Parathyroid adenoma (tissue), 2 donors: ENCODE results near the gene MPG.

ENCODE experiments used
- H2AFZ ChIP-seq: fragments of 300-600 bp; sonication (generic); one replicate; pipeline ENCODE4 v1.7.0; 2017; ENCODE audit warnings: antibody characterized with exemption, mild to moderate bottlenecking
- H3K27ac ChIP-seq: fragments of 300-600 bp; sonication (generic); one replicate; pipeline ENCODE4 v1.7.0; 2017
- H3K27me3 ChIP-seq: fragments of 300-600 bp; sonication (generic); one replicate; pipeline ENCODE4 v1.7.0; 2017; ENCODE audit warnings: low read length; ENCODE audit not compliant: control insufficient read depth, insufficient read depth
- H3K36me3 ChIP-seq: fragments of 300-600 bp; sonication (generic); one replicate; pipeline ENCODE4 v1.7.0; 2017; ENCODE audit warnings: low read length; ENCODE audit not compliant: control insufficient read depth, insufficient read depth
- H3K4me1 ChIP-seq: fragments of 300-600 bp; sonication (generic); one replicate; pipeline ENCODE4 v1.7.0; 2017; ENCODE audit warnings: control low read depth
- H3K4me2 ChIP-seq: fragments of 300-600 bp; sonication (generic); one replicate; pipeline ENCODE4 v1.7.0; 2017; ENCODE audit warnings: low read length
- H3K4me3 ChIP-seq: fragments of 300-600 bp; sonication (generic); one replicate; pipeline ENCODE4 v1.7.0; 2017; ENCODE audit warnings: low read depth, low read length
- H3K79me2 ChIP-seq: fragments of 300-600 bp; sonication (generic); one replicate; pipeline ENCODE4 v1.7.0; 2017; ENCODE audit warnings: control low read depth
- H3K9ac ChIP-seq: fragments of 300-600 bp; sonication (generic); one replicate; pipeline ENCODE4 v1.7.0; 2017; ENCODE audit warnings: mild to moderate bottlenecking
- H3K9me3 ChIP-seq: fragments of 300-600 bp; sonication (generic); one replicate; pipeline ENCODE4 v1.7.0; 2017; ENCODE audit warnings: low read length; ENCODE audit not compliant: control insufficient read depth
- CTCF ChIP-seq: fragments of 300-600 bp; sonication (generic); IDR thresholded peaks from one replicate; pipeline ENCODE4 v1.7.0; 2017; ENCODE audit warnings: antibody characterized with exemption, mild to moderate bottlenecking
- donor health status: primary hyperparathyroidism.

The MPG gene

GRCh38 chr16:104355-104754 lies 26.3 kb downstream of the MPG start:
- H3K4me3 ChIP-seq = no peak overlapping the region
- H3K4me2 ChIP-seq = no peak overlapping the region
- no peaks in the 10 kb centered on the region for H3K27me3 ChIP-seq
- H3K79me2 ChIP-seq = no peaks in the 10 kb centered on the region
- no peak overlapping the region for H3K9ac ChIP-seq
- no peak overlapping the region for H3K27ac ChIP-seq
- no peaks in the 10 kb centered on the region for H3K36me3 ChIP-seq
- no peaks in the 10 kb centered on the region for H3K9me3 ChIP-seq
- H3K4me1 ChIP-seq = no peaks in the 10 kb centered on the region
- no peak overlapping the region for H2AFZ ChIP-seq
- no peak for TF ChIP-seq CTCF

DNA sequence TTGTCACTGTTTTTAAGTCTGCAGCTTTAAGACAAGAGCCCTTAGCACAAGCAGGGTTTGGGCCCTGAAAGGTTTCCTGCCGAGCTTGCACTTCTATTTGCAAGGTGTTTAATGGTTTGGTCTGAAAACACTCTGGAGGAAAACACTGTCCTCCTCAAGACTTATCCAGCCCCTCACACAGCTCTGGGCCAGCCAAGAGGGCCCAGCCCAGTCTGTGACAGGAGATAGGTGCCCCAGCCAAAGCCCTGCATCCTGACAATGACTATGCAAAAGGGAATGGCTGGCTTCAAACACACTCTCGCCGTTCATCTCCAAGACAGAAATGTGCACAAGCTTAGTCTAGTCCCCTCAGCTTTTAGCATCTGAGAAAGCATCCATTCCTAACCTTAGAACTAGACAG lies 26.9 kb downstream of the MPG start:
- H3K36me3 ChIP-seq = no peaks in the 10 kb centered on the region
- no peaks in the 10 kb centered on the region for H3K4me1 ChIP-seq
- no peak for TF ChIP-seq CTCF
- H3K4me3 ChIP-seq = no peak overlapping the region
- H3K9me3 ChIP-seq = no peaks in the 10 kb centered on the region
- H3K9ac ChIP-seq = no peak overlapping the region
- no peaks in the 10 kb centered on the region for H3K27me3 ChIP-seq
- no peak overlapping the region for H3K4me2 ChIP-seq
- H2AFZ ChIP-seq = no peak overlapping the region
- no peaks in the 10 kb centered on the region for H3K79me2 ChIP-seq
- no peak overlapping the region for H3K27ac ChIP-seq

DNA sequence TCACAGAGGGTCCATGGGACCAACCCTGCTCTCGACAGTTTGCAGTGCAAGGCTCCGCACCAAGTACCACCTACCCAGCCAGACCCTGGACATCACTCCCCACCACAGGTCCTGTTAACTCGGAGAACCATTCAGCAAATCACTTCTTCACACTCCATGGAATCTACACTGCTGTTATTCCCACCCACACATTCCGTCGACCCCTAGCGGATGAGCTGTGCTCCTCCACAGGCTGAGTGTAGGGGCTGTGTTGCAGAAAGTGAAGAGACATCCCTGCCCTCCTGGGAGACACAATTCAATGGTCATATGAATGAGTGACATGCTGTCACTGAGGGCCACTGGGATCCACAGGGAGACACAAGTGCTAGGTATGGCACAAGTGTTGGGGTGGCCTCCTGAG lies 27.5 kb downstream of the MPG start:
- Histone ChIP-seq H3K9me3 (no peaks in the 10 kb centered on the region), H3K36me3 (no peaks in the 10 kb centered on the region), H3K4me1 (no peaks in the 10 kb centered on the region), H3K4me3 (no peak overlapping the region), H3K9ac (no peak overlapping the region), H3K4me2 (no peak overlapping the region), H3K27me3 (no peaks in the 10 kb centered on the region), H3K79me2 (no peaks in the 10 kb centered on the region), H3K27ac (no peak overlapping the region), H2AFZ (no peak overlapping the region)
- TF ChIP-seq CTCF = no peak

GRCh38 chr16:106623-107324 lies 28.7 kb downstream of the MPG start:
- peak; percentile 84 for TF ChIP-seq CTCF
- Histone ChIP-seq H2AFZ (no peak overlapping the region), H3K4me2 (no peak overlapping the region), H3K9me3 (no peaks in the 10 kb centered on the region), H3K4me3 (no peak overlapping the region), H3K27me3 (no peaks in the 10 kb centered on the region), H3K9ac (no peak overlapping the region), H3K79me2 (no peaks in the 10 kb centered on the region), H3K27ac (no peak overlapping the region), H3K4me1 (no peaks in the 10 kb centered on the region), H3K36me3 (no peaks in the 10 kb centered on the region)
